TTC549 (cell line): ENCODE data around the gene TRAP1.
"Not testable (repeated sequence)": the region's sequence is repeated elsewhere in the genome, so short reads cannot be mapped to it uniquely, and the experiment has no call there.

Experiments
- FAIRE-seq: peaks from 2 replicates; lab custom pipeline; 2012; peaks lifted over from hg19 to GRCh38; lab: Jason Lieb, UNC

TRAP1 gene

DNA sequence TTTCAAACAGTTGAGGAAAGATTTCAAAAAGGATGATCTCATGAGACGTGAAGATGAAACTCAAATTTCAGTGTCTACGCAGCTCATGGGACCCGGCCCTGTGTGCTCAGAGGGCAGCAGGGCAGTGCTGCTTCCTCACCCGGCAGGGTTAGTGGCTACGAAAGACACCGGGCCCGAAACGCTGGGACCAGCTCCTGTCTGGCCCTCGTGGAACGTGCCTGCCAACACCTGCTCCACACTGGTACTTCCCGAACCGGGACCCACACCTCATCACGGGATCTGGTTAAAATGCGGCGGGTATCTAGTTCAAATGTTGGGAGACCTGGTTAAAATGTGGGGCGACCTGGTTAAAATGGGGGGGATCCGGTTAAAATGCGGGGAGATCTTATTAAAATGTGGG lies 44.1 kb downstream of the TRAP1 start:
- no peak for FAIRE-seq

- no peak for FAIRE-seq
Observed at GRCh38 chr16:3672571-3673041, 44.7 kb downstream of the TRAP1 start.

GRCh38 chr16:3671424-3671823 lies 45.9 kb downstream of the TRAP1 start:
- no peak for FAIRE-seq

DNA sequence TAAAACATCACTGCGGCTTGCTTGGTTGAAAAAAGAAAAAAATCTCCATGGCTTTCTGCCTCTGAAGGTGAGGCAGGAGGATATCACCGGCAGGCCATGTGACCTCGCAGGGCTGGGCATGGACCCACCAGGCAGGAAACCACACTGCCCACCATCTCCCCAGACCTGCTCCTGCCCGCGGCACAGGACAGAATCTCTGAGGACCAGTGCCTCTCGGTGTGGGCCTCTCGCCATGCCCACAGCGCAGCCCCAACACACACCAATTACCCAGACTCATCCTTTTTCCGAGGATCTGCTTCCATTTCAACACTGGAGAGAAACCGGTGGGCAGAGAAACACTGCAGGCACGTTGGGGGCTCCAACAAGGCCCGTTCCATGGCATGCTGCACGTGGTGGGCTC lies 46.6 kb downstream of the TRAP1 start:
- FAIRE-seq = no peak

GRCh38 chr16:3669082-3669481 lies 48.2 kb downstream of the TRAP1 start:
- FAIRE-seq = no peak

DNA sequence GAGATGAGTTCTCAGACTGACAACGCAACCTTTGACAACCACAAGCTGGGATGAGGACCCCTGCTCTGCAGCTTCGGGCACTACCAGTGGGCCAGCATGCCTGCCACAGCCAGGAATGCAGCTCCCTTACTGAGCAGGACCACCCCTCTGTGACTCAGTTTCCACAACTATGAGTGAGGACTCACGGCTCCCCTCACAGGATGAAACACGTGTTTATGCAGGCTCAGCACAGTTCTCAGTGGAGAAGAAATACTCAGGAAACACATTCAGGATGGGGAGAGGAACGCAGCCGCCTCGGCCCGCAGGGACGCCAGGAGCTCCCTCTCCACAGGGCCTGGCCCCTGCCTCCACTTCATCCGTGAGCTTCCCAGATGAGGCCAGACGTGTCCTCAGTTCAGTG lies 48.7 kb downstream of the TRAP1 start:
- no peak for FAIRE-seq

DNA sequence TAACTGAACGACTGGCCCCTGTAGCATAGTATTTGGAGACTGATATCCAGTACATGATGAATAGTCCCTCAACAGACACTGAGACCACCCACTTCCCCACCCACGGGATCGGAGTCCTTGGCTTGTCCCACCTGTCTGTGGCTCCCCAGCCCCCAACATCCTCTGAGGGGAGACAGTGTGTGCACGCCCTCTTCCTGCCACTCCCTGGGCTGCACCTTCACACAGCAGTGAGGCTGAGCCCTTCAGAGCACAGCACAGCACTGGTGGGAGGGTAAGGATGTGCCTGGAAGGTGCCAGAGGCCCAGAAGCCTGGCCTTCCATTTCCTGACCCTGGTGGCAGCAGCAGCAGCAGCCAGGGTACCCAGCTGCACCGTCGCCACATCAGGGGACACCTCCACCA lies 51.8 kb downstream of the TRAP1 start:
- FAIRE-seq = no peak

DNA sequence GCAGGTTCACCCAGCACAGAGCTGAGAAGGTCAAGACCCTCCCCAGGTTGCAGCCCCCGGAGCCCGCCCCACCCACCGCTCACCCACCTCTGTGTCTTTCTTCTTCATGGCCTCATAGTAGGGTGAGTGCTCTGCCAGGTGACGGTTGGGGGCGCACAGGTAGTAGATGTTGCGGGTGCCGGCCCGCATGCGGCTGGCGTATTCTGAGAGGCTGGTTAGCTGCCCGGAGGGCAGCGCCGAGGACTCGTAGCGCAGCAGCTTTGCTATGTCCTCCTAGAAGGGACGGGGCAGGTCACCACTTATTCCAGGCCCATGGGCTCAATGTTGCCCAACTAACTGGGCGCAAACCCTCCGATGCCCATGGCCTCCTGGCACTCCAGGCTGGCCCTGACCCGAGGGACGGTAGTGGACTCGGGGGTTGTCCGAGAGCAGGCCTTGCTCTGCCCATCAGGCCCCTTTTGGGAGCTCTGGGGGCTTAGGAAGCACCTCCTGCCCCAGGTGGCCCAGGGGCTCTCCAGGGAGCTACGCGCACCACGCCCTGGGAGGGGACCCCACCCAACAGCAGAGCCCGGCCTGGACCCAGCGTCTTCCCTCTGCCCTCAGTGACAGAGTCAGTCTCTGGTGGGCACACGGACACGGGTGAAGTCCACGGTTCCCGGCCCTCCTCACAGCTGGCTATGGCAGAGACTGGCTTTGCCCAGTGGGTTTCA lies 53.0 kb downstream of the TRAP1 start:
- no peak for FAIRE-seq

DNA sequence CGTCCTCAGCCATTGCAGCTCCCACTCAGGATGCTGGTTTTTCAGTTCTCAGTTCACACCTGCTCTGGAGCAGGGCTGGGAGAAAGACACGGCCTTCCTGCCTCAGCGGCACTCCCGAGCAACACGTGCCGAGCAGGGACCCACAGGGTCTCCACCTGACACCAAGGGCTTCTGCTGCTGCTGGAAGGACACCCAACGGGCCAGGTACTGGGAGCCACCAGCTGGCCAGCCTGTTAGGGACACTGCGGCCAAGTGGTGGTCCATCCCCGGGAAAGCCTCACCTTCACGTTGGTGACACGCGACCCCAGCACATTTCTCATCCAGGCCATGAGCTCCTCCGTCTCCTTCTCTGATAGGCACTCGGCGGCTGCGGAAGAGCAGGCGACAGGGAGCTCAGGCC lies 54.7 kb downstream of the TRAP1 start:
- FAIRE-seq = no peak

GRCh38 chr16:3661922-3662321 lies 55.4 kb downstream of the TRAP1 start:
- no peak for FAIRE-seq

DNA sequence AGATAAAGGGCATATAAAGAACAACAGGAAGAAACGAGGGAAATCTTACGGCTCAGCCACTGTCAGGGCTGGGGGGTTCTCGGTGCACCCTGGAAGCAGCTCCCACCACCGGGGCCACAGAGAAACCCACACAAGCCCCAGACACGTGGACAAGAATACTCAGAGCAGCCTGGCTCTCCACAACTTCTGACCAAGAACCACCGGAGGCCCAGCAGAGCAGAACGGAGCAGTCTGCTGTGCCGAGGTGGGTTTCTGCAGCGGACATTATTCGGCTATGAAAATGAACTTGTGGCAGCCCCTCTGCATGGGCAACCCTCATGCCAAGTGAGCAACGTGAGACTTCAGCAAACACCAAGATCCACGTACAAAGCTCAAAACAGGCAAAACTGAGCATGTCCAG lies 56.0 kb downstream of the TRAP1 start:
- no peak for FAIRE-seq

DNA sequence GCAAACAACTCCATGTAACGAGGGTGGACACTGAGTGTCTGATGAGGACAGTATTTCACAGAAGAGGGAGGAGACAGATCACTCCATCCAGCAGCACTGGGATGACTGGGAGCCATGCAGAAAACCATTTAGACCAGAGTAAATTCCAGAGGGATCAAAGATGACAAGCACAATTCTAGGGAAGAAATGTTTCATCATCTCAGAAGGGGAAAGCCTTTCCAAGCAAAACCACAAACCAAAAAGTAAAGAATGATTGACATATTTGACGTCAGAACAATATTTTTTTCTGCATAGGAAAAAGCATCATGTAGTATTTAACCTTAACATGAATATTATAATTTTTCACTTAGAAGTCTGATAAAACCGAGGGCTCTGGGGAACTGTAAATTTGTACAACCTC lies 58.1 kb downstream of the TRAP1 start:
- FAIRE-seq = no peak

DNA sequence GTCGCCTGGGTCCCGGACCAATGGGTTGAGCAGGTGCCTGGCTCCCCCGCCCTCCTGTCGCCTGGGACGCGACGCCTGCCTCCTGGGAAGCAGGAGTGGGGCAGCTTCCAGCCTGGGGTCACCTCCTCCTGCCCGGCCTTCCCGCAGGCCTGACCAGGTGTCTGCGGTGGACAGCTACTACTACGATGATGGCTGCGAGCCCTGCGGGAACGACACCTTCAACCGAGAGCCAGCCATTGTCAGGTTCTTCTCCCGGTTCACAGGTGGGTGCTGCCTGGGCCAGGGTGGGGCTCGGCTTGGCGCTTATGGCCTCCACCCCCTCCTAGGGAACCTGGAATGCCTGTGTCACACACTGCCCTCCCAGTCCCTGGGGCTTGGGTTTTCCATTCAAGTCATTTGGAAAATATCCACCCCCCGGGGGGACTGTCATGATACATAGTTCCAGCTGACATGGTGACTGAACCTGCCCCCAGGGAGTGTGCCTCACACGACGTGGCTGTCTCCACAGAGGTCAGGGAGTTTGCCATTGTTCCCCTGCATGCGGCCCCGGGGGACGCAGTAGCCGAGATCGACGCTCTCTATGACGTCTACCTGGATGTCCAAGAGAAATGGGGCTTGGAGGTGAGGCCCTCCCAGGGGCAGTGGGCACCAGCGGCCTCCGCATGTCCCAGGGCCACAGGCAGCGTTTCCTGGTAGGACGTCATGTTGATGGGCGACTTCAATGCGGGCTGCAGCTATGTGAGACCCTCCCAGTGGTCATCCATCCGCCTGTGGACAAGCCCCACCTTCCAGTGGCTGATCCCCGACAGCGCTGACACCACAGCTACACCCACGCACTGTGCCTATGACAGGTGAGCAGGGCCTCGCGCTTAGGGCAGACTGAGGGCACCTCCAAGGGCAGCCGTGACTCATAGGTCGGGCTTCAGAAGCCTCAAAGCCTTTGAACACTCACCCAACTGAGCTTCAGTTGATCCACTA lies 60.5 kb downstream of the TRAP1 start:
- no peak for FAIRE-seq

- FAIRE-seq = not testable (repeated sequence)
Observed at GRCh38 chr16:3656160-3656490, 61.2 kb downstream of the TRAP1 start.

DNA sequence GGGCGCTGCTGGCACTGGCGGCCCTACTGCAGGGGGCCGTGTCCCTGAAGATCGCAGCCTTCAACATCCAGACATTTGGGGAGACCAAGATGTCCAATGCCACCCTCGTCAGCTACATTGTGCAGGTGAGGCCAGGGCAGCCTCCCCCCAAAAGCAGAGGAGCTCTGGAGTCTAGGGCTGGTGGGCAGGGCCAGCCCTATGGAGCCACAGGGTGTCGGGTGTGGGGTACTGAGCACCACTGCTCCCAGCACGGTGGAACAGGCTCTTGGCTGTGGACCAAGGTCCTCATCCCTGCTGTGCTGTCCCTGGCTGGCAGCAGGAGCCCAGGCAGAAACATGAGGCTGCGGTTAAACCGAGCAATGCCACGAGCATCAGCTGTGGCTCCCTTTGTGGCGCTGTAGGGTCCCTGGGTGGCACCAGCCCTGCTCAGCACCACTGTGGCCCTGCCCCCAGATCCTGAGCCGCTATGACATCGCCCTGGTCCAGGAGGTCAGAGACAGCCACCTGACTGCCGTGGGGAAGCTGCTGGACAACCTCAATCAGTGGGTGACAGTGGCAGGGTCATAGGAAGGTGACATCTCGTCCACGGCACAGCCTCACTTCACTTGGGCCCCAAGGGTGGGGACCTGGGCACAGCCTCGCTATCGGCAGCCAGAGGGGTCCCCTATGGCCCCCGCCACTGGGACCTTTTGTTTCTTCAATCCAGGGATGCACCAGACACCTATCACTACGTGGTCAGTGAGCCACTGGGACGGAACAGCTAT lies 61.7 kb downstream of the TRAP1 start:
- no peak for FAIRE-seq

DNA sequence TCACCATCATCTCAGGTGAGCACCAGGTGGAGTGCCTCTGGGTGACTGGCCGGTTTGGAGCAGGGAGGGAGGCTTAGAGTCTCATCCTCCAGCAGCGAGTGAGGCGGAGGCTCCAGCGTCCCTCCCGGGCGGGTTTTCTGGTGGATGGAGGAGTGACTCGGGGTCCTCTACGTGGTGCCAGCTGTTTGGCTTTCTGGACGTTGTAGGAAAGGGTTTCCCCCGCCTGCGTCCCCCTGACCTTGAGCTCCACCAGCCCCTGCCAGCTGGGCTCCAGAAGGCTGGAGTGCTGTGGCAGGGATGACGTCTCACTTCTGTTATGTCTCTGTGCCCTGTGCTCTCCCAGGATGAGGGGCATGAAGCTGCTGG lies 62.3 kb downstream of the TRAP1 start:
- no peak for FAIRE-seq

DNA sequence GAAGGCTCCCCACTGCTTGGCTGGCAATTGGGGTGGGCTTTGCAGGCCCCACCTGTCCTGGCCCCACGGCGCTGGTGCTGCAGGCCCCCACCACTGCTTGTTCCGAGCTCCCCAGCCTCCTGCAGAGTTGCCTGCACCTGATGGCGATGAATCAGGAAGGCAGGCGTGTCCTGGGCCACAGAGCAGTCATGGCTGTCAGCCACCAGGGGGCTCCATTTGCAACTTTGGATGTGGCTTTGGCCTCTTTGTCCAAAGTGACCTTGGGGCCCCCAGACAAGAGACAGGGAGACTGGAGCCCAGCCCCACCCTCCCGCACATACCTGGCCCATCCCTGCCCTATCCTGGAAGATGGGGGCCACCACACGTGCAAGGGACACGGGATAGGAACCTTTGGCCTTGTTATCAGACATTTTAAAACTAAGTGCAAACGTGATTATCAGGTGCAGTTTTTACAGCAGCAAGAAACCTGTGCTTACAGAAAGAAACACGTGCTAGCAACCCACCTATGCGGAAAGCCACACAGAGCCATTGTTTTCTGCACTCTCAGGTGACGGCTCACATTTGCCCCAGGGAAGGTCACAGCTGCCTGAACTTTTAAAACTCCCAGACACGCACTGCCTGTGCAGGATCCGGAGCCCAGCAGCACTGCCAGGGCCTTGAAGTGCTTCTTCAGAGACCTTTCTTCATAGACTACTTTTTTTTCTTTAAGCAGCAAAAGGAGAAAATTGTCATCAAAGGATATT lies 62.9 kb downstream of the TRAP1 start, which contains the start of gene DNASE1:
TSS of gene DNASE1 (plus strand) at position 443 of the 743 bp plus-strand sequence. CDS start 683 bp downstream, outside the sequence.
- FAIRE-seq = no peak

DNA sequence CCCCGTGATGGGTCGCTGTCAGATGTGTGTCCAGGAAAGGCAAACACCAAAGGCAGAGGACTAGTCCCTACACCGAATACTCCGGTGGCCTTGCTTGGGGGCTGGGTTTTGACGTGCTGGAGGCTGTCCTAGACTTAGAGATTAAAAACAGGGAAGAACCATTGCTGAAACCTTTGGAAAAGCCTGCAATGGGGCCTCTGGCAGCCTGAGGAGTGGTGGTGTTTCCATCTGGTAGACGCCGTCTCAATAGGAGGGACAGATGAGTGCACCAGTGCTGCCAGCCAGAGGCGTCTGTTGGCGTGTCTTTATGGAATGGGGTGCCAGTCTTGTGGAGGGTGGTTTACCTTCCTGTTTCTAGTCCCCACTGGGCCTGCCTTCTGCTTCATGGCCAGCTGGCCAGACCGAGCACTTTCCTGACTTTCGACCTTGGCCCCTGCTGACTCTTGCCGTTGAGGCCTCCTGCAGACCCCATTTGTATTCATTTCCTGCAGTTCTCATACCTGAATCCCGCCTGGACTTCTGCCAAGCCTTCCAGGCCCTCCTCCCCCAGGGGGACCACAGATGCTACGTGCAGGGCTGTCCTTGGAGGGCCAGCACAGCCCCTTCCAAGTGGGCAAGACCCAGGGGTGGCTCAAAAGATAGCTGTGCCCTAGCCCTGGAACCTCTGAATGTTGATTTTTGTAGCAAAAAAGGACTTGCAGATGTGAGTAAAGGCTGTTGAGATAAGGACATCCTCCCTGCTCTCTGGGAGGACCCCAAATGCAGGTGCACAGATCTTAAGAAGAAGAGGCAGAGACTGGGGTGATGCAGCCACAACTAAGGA lies 64.7 kb downstream of the TRAP1 start:
- no peak for FAIRE-seq

DNA sequence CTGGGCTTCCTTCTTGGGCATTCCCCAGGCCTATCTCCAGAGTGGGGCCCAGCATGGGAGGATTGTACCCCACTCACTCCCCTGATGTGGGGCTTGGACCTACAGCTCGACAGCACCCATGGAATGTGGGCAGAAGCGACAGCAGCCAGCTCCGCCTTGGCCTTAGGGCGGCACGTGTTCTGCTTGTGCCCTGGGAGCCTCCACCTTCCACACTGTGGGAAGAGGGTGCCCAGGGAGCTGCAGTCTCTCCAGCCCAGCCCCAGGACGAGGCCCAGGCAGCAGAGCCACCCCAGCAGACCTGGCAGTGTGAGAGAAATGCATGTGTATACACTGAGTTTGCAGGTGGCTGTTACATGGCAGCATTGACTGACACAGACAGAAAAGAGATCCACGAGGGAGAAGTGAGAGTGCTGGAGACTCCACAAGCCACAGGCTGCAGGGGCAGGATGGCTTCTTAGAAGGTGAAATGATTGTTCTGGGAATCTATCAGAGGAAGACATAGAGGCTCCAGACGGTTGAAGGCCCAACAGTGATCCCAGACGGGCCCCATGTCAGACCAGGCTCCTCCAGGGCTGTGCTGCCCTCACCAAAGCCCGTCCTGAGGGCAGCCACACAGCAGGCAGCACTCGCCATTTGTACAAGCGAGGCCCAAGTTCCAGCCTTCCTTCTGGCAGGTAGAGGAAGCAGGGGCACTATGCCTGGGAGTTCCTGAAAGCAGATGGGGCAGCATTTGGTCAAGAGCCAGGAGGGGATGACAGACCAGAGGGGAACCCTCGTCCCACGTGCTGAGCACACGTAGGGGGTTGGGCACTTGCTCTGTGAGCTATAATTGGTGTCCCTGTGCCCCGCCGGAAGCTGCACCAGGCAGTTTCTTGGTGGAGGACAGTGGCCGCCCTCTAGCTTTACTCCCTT lies 65.6 kb downstream of the TRAP1 start:
- no peak for FAIRE-seq
